HepG2 (cell line): Measurements from ENCODE around the gene MYO9A.

Source experiments
- CAMTA2 ChIP-seq: sonication (generic); formaldehyde crosslinking; IDR thresholded peaks from 2 replicates; pipeline ENCODE4 v1.4.0; 2020; ENCODE audit warnings: mild to moderate bottlenecking, missing genetic modification reagents, borderline replicate concordance
- ELF4 ChIP-seq: sonication (generic); formaldehyde crosslinking; IDR thresholded peaks from 2 replicates; pipeline ENCODE4 v1.5.0; 2020; ENCODE audit warnings: missing genetic modification reagents, mild to moderate bottlenecking, moderate library complexity, borderline replicate concordance
- HDAC2 ChIP-seq: sonication (generic); formaldehyde crosslinking; IDR thresholded peaks from 2 replicates; pipeline ENCODE4 v1.4.0; 2020; ENCODE audit warnings: missing genetic modification reagents
- JUNB ChIP-seq: sonication (generic); formaldehyde crosslinking; IDR thresholded peaks from 2 replicates; pipeline ENCODE4 v1.8.0; 2022; ENCODE audit warnings: missing genetic modification reagents, mild to moderate bottlenecking, borderline replicate concordance
- NBN ChIP-seq: fragments of 450-650 bp; conservative IDR thresholded peaks from 2 replicates; pipeline ENCODE4 v1.6.1; 2017
- POLR2A ChIP-seq, 2 experiments: IDR thresholded peaks; 2 replicates each; pipeline ENCODE4 v1.6.1; 2011; ENCODE audit warnings: low read depth in 2 of 2, low read length in 2 of 2, mild to moderate bottlenecking in 1 of 2, moderate library complexity in 1 of 2; ENCODE audit not compliant: insufficient read depth in 1 of 2
- REST ChIP-seq, 2 experiments: IDR thresholded peaks; 2 replicates each; pipeline ENCODE4 v1.6.1; 2011 to 2012; ENCODE audit warnings: low read length in 2 of 2, borderline replicate concordance in 1 of 2, low read depth in 1 of 2, mild to moderate bottlenecking in 1 of 2, moderate library complexity in 1 of 2
- TP53 ChIP-seq: sonication (generic); formaldehyde crosslinking; conservative IDR thresholded peaks from 2 replicates; pipeline ENCODE4 v1.4.0; 2020; ENCODE audit warnings: missing genetic modification reagents
- ZNF251 ChIP-seq: sonication (generic); formaldehyde crosslinking; IDR thresholded peaks from 2 replicates; pipeline ENCODE4 v1.9.0; 2021; ENCODE audit warnings: mild to moderate bottlenecking, missing genetic modification reagents
- ZNF674 ChIP-seq: sonication (generic); formaldehyde crosslinking; IDR thresholded peaks from 2 replicates; pipeline ENCODE4 v1.5.0; 2020; ENCODE audit warnings: low read depth, mild to moderate bottlenecking, missing genetic modification reagents

DNA sequence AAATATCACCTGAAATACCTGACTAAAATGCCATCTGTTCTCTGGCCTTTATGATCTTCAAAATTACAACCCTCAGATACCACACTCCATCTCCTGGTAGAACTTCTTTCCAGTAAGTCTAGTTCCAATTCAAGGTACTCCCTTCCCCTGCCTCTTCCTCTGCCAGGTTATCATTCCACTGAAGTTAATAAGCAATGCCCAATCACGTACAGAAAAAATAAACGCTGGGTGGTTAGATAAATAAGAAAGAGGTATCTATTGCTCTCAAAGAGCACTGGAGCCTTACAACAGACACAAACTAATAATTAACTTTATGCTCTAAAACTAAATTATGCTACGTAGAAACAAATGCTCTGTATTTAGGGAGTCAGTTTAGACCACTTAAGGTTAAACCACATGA, 112.5 kb downstream of the MYO9A start:
- TF ChIP-seq HDAC2 (CRISPR knock-in tag), result no peak
- TF ChIP-seq ELF4 (CRISPR knock-in tag), result no peak
- no peak for TF ChIP-seq NBN
- no peak for TF ChIP-seq TP53 (CRISPR knock-in tag)
- TF ChIP-seq POLR2A (IDR thresholded peaks at IDR 0.05; ENCODE audit: insufficient read depth in 1 of 2, low read depth in 2 of 2, low read length in 2 of 2), result no peak
- TF ChIP-seq CAMTA2 (CRISPR knock-in tag), result no peak
- TF ChIP-seq ZNF251 (CRISPR knock-in tag), result no peak
- no peak for TF ChIP-seq ZNF674 (CRISPR knock-in tag)
- no peak for TF ChIP-seq REST (IDR thresholded peaks at IDR 0.05; ENCODE audit: borderline replicate concordance in 1 of 2, low read depth in 1 of 2, low read length in 2 of 2)
- TF ChIP-seq JUNB (CRISPR knock-in tag), result no peak
